Uterus (tissue), 4 donors: Measurements from ENCODE around the gene ZDHHC14. TPM values are rescaled to one million over a fixed set of nuclear protein-coding genes. Genes with fewer than 3 reads are reported as not detected.

ENCODE experiments used
- DNase-seq, 2 donors: peaks; one replicate each; pipeline ENCODE4 v3.0.0-alpha.2; 2019 to 2020
- H3K27ac ChIP-seq, 2 donors: fragments of 200-600 bp; sonication (generic); 1 replicate in 1 of 2; 2 replicates in 1 of 2; pipeline ENCODE4 v1.5.1; 2016 to 2018
- H3K27me3 ChIP-seq, 2 donors: fragments of 200-600 bp; sonication (generic); one replicate each; pipeline ENCODE4 v1.5.1; 2018 to 2019; ENCODE audit warnings: control low read depth in 1 of 2
- H3K36me3 ChIP-seq, 2 donors: fragments of 200-600 bp; sonication (generic); one replicate each; pipeline ENCODE4 v1.5.1; 2019; ENCODE audit warnings: control low read depth in 1 of 2
- H3K4me1 ChIP-seq, 2 donors: fragments of 200-600 bp; sonication (generic); one replicate each; pipeline ENCODE4 v1.5.1; 2018 to 2019; ENCODE audit warnings: control low read depth in 1 of 2
- H3K4me3 ChIP-seq, 2 donors: fragments of 200-600 bp; sonication (generic); 1 replicate in 1 of 2; 2 replicates in 1 of 2; pipeline ENCODE4 v1.5.1; 2018 to 2019; ENCODE audit warnings: mild to moderate bottlenecking in 1 of 2
- H3K9me3 ChIP-seq, 2 donors: fragments of 200-600 bp; sonication (generic); one replicate each; pipeline ENCODE4 v1.5.1; 2019; ENCODE audit warnings: control low read depth in 1 of 2
- POLR2A ChIP-seq, 2 donors: fragments of 450-650 bp; IDR thresholded peaks; one replicate each; pipeline ENCODE4 v1.6.1; 2016; ENCODE audit warnings: antibody characterized with exemption in 2 of 2, mild to moderate bottlenecking in 1 of 2, moderate library complexity in 1 of 2
- intact Hi-C: fragments of 100-400 bp; cut with DNase I; formaldehyde crosslinking; loops from one replicate; pipeline ENCODE4 v1.15.1; 2023; ENCODE audit warnings: low total_unique reads
- total RNA-seq, 4 donors: library from RNA; depleted of rRNA in 3 of 4; stranded (reverse); fragments of >200 nt in 3 of 4; gene quantifications; one replicate each; pipeline versions ENCODE4 v1.1.0 to v1.2.4, GENCODE V29; 2014 to 2023
- TF ChIP-seq, protein P1 (sequence below), 4 experiments: fragments of 200-600 bp in 2 of 4; fragments of 450-650 bp in 2 of 4; sonication (generic) in 2 of 4; IDR thresholded peaks; one replicate each; pipeline ENCODE4 v1.5.1; 2016 to 2019; ENCODE audit warnings: antibody characterized with exemption in 4 of 4, mild to moderate bottlenecking in 2 of 4, moderate library complexity in 1 of 4
- donor health status: DM: yes; HTN: yes; CAD: no.

Gene ZDHHC14
- total RNA-seq, 4 donors from 2014 or later, result 5.6 to 28.3 (median 12.9) TPM

DNA sequence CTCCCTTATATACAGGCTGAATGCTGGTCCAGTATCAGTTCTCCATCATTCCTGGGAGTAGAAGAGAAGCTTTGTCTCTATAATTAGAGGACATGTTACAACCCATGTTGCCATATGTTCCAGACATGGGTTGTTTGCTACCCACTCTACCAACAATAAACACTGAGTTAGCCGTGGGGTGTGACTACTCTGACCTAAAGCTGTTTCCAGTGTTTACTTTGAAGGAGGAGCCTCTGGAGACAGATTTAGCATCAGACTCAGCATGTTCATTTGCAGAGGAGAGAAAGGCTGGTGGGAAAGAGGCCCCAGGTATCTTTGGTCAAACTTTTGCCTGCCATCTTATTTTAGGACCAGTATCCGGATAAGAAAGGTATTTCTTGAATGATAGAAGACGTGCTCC, 284.2 kb downstream of the ZDHHC14 start:
- intact Hi-C loops, result loop anchor here (10.0 kb wide), 1 partner anchor 340 kb away; the partner anchor contains the start of gene TMEM242
- peaks cover 14 to 15% of the 10 kb centered on the region in 2 donors for H3K4me1 ChIP-seq
- no peak for DNase-seq
- H3K4me3 ChIP-seq, result no peak overlapping the region
- H3K36me3 ChIP-seq, result no peaks in the 10 kb centered on the region
- H3K27me3 ChIP-seq, result no peaks in the 10 kb centered on the region
- peak overlapping the region in 1 of 2 donors; percentile 24 for H3K27ac ChIP-seq
- no peaks in the 10 kb centered on the region for H3K9me3 ChIP-seq
- no peak for TF ChIP-seq POLR2A (IDR thresholded peaks at IDR 0.05)
- TF ChIP-seq, protein P1, sequence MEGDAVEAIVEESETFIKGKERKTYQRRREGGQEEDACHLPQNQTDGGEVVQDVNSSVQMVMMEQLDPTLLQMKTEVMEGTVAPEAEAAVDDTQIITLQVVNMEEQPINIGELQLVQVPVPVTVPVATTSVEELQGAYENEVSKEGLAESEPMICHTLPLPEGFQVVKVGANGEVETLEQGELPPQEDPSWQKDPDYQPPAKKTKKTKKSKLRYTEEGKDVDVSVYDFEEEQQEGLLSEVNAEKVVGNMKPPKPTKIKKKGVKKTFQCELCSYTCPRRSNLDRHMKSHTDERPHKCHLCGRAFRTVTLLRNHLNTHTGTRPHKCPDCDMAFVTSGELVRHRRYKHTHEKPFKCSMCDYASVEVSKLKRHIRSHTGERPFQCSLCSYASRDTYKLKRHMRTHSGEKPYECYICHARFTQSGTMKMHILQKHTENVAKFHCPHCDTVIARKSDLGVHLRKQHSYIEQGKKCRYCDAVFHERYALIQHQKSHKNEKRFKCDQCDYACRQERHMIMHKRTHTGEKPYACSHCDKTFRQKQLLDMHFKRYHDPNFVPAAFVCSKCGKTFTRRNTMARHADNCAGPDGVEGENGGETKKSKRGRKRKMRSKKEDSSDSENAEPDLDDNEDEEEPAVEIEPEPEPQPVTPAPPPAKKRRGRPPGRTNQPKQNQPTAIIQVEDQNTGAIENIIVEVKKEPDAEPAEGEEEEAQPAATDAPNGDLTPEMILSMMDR (IDR thresholded peaks at IDR 0.05), result no peak

DNA sequence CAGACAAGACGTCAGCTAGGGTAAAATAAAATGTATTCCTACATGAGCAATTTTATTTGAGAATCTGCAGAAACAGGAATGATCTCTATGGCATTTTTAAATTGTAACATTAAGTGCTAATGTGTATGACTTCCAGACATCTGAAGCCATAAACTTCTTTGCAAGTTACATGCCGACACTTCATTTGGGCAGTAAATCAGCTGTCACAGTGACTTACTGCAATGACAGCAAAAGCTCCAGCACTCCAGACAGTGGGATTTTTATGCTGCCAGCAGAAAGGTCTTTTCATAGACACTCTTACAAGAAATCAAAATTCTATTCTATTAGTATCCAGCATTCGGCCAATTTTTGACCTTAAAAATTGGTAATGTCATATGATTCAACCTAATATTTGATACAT, 285.7 kb downstream of the ZDHHC14 start:
- Histone ChIP-seq H3K36me3 (no peaks in the 10 kb centered on the region), H3K4me3 (no peak overlapping the region), H3K27me3 (no peaks in the 10 kb centered on the region), H3K4me1 (peaks cover 14 to 16% of the 10 kb centered on the region in 2 donors), H3K27ac (peak overlapping the region; percentile 73 to 77), H3K9me3 (no peaks in the 10 kb centered on the region)
- intact Hi-C loops, result loop anchor here (10.0 kb wide), 1 partner anchor 342 kb away; the partner anchor contains the start of gene TMEM242
- DNase-seq, result no peak
- TF ChIP-seq, protein P1 (IDR thresholded peaks at IDR 0.05), result no peak
- TF ChIP-seq POLR2A (IDR thresholded peaks at IDR 0.05), result no peak

DNA sequence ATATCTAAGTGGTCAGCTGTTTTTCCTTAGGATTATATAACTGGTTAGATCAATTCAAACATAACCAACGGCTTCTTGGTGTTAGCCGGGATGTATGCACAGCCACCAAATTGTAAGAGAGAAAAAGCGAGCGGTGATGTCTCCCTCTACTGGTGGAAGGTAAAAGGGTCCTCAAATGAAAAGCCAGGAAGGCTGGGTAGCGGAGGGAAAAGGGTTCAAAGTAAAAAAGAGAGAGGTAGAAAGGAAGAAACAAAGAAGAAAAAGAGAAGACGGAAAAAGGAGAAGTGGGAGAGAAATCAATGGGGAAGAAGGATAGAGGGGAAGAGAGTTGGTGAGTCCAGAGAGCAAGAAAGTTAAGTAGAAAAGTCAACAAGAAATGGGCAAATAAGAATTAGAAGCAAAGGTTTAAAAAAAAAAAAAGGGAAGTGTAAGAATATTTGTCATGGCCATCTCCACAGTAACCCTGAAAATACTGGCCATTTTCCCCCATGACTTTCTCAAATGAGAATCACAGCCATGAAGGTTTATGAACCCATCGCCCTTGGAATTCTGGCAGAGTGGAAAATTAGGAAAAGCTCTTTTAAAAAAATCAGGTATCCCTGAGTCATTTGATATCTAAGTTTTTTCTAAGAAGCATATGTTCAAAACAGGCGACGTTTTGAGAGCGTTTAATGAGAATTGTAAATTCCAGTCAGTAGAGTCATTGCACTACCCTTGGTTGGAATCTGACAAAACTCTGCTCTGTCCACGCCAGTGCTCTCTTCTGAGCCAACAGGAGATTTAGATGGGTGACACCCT, 286.4 kb downstream of the ZDHHC14 start:
- Histone ChIP-seq H3K9me3 (no peaks in the 10 kb centered on the region), H3K27ac (peak overlapping the region; percentile 73 to 77), H3K36me3 (no peaks in the 10 kb centered on the region), H3K4me3 (no peak overlapping the region), H3K4me1 (peaks cover 14 to 16% of the 10 kb centered on the region in 2 donors), H3K27me3 (no peaks in the 10 kb centered on the region)
- DNase-seq, result peak; percentile 52 to 72
- intact Hi-C loops, result loop anchor here (10.0 kb wide), 1 partner anchor 343 kb away; the partner anchor contains the start of gene TMEM242
- no peak for TF ChIP-seq POLR2A (IDR thresholded peaks at IDR 0.05)
- TF ChIP-seq, protein P1 (IDR thresholded peaks at IDR 0.05), result peak; percentile 81 to 86 (median 84)

DNA sequence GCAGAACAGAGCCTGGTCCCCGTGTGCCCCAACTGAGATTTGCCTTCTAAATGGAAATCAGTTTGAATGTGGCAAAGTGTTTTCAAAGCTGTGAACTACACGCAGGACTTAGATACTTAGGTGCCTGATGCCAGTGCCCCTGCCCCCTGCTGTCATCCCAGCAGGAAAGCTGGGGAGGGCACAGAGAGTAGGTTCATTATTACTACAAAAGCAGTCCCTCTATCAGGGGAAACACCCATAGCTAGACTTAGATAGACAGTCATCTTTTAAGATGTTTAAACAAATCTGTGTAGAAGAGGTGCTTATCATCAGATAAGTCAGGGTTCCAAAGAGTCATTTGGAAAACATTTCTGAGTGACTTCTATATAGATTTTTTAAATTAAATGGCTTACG, 287.0 kb downstream of the ZDHHC14 start:
- H3K9me3 ChIP-seq, result no peaks in the 10 kb centered on the region
- peak overlapping the region; percentile 73 to 77 for H3K27ac ChIP-seq
- no peak overlapping the region for H3K4me3 ChIP-seq
- H3K27me3 ChIP-seq, result no peaks in the 10 kb centered on the region
- no peaks in the 10 kb centered on the region for H3K36me3 ChIP-seq
- intact Hi-C loops, result loop anchor here (10.0 kb wide), 1 partner anchor 343 kb away; the partner anchor contains the start of gene TMEM242
- DNase-seq, result no peak
- TF ChIP-seq, protein P1 (IDR thresholded peaks at IDR 0.05), result no peak
- TF ChIP-seq POLR2A (IDR thresholded peaks at IDR 0.05), result no peak
- peaks cover 14 to 16% of the 10 kb centered on the region in 2 donors for H3K4me1 ChIP-seq

DNA sequence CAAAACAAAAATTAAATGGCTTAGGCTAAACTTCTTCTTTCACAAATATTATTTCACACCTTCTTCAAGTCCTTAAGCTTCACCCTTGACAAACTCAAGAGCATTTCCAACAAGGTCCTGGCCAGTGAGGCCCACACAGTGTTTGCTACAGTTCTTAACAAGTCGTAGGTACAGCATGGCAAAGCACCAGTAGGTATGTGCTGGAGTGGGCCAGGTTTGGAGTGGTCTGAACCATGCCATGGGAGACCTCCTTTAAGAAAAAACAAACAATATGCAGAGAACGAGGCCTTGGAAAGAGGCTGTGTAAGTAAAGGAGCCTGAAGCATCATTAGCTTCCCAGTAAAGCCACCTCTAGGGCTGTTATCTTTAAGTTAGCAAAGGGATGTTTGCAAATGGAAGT, 287.7 kb downstream of the ZDHHC14 start:
- H3K4me1 ChIP-seq, result peaks cover 14 to 16% of the 10 kb centered on the region in 2 donors
- no peak for DNase-seq
- H3K4me3 ChIP-seq, result no peak overlapping the region
- no peak for TF ChIP-seq POLR2A (IDR thresholded peaks at IDR 0.05)
- TF ChIP-seq, protein P1 (IDR thresholded peaks at IDR 0.05), result no peak
- peak overlapping the region; percentile 77 to 86 for H3K27ac ChIP-seq
- H3K27me3 ChIP-seq, result no peaks in the 10 kb centered on the region
- no peaks in the 10 kb centered on the region for H3K36me3 ChIP-seq
- intact Hi-C loops, result loop anchor here (10.0 kb wide), 1 partner anchor 344 kb away; the partner anchor contains the start of gene TMEM242
- H3K9me3 ChIP-seq, result no peaks in the 10 kb centered on the region
